ENCODE results near the gene POLR1A. TPM values are rescaled to one million over a fixed set of nuclear protein-coding genes. Genes with fewer than 3 reads are reported as not detected.

The POLR1A gene
- total and polyA plus RNA-seq, 4 donors: 5.5 to 39.1 (median 9.7) TPM

DNA sequence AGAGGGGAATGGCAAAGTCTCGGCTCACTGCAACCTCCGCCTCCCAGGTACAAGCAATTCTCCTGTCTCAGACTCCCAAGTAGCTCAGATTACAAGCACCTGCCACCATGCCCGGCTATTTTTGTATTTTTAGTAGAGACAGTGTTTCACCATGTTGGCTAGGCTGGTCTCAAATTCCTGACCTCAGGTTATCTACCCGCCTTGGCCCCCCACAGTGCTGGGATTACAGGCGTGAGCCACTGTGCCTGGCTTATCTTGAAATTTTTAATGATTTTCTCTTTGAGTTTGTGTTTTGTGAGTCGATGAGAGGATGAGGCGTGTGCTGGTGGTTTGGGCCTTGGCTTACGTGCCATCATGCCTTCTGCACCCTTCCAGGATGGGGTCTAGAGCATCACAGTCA, 115.6 kb downstream of the POLR1A start:
- peaks cover 0 to 12% (median 2%) of the 10 kb centered on the region in 5 donors for H3K4me1 ChIP-seq (ENCODE audit: control insufficient read depth in 5 of 5, insufficient read depth in 5 of 5, low read length in 5 of 5)
- no peaks in the 10 kb centered on the region for H3K27me3 ChIP-seq (ENCODE audit: control insufficient read depth in 3 of 3, insufficient read depth in 3 of 3, low read length in 2 of 3)
- DNase-seq: no peak
- ATAC-seq (ENCODE audit: insufficient read depth, low FRiP score): no peak
- H3K9ac ChIP-seq (ENCODE audit: insufficient read depth in 1 of 2, low read length in 2 of 2): no peak overlapping the region
- no peak overlapping the region for H3K4me3 ChIP-seq
- 90 to 94% methylated on average over 8 of the region's 8 CpGs for WGBS, 2 donors
- no peaks in the 10 kb centered on the region for H3K9me3 ChIP-seq (ENCODE audit: control insufficient read depth in 4 of 4, insufficient read depth in 3 of 4, low read length in 3 of 4)
- H3K27ac ChIP-seq (ENCODE audit: low read depth in 1 of 2, low read length in 1 of 2): no peak overlapping the region
- H3K36me3 ChIP-seq (ENCODE audit: control insufficient read depth in 4 of 4, insufficient read depth in 4 of 4, low read length in 4 of 4): no peaks in the 10 kb centered on the region
- TF ChIP-seq, protein P1, sequence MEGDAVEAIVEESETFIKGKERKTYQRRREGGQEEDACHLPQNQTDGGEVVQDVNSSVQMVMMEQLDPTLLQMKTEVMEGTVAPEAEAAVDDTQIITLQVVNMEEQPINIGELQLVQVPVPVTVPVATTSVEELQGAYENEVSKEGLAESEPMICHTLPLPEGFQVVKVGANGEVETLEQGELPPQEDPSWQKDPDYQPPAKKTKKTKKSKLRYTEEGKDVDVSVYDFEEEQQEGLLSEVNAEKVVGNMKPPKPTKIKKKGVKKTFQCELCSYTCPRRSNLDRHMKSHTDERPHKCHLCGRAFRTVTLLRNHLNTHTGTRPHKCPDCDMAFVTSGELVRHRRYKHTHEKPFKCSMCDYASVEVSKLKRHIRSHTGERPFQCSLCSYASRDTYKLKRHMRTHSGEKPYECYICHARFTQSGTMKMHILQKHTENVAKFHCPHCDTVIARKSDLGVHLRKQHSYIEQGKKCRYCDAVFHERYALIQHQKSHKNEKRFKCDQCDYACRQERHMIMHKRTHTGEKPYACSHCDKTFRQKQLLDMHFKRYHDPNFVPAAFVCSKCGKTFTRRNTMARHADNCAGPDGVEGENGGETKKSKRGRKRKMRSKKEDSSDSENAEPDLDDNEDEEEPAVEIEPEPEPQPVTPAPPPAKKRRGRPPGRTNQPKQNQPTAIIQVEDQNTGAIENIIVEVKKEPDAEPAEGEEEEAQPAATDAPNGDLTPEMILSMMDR (IDR thresholded peaks at IDR 0.05; ENCODE audit: control extremely low read depth, extremely low read depth): no peak

DNA sequence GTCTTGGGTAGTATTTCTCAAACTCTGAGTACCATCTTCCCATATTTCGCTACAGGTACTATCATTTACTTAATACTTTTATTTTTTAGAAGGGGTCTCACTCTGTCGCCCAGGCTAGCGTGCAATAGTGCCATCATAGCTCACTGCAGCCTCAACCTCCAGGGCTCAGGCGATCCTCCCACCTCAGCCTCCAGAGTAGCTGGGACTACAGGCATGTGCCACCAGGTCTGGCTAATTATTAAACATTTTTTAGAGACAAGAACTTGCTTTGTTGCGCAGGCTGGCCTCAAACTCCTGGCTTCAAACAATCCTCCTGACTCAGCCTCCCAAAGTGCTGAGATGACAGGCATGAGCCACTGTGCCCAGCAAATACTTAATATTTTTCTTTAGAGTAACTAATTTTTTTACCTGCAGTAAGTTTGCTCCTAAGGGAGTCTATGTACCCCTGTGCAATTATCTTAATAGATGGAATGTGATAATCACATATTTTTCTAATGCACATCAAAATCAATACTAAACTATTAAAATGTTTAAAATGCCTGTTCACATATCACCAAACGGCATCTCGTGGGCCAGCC, 116.3 kb downstream of the POLR1A start:
- Histone ChIP-seq H3K27ac (ENCODE audit: low read depth in 1 of 2, low read length in 1 of 2) (no peak overlapping the region), H3K9ac (ENCODE audit: insufficient read depth in 1 of 2, low read length in 2 of 2) (no peak overlapping the region), H3K4me3 (no peak overlapping the region), H3K9me3 (ENCODE audit: control insufficient read depth in 4 of 4, insufficient read depth in 3 of 4, low read length in 3 of 4) (no peaks in the 10 kb centered on the region), H3K4me1 (ENCODE audit: control insufficient read depth in 5 of 5, insufficient read depth in 5 of 5, low read length in 5 of 5) (peaks cover 0 to 9% (median under 1%) of the 10 kb centered on the region in 5 donors), H3K36me3 (ENCODE audit: control insufficient read depth in 4 of 4, insufficient read depth in 4 of 4, low read length in 4 of 4) (no peaks in the 10 kb centered on the region), H3K27me3 (ENCODE audit: control insufficient read depth in 3 of 3, insufficient read depth in 3 of 3, low read length in 2 of 3) (no peaks in the 10 kb centered on the region)
- WGBS, 2 donors: 88 to 92% methylated on average over 7 of the region's 7 CpGs
- ATAC-seq (ENCODE audit: insufficient read depth, low FRiP score) (no peak), DNase-seq (no peak)
- TF ChIP-seq, protein P1 (IDR thresholded peaks at IDR 0.05; ENCODE audit: control extremely low read depth, extremely low read depth): no peak

DNA sequence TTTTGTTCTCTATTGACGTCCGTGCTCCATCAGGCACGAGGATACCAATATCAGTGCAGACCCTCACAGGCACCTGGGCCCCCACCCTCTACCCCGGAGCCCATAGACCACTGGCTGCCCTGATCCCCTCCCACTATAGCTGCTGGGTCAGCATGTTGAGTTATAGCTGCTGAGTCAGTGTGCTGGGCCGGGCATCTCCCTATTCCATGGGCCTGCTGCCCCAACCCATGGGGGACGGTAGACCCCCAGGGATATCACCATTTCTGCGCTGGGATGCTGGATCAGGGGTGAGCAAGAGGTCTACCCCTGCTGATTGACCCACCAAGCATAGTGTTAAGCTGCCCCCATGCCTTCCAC, 116.8 kb downstream of the POLR1A start:
- no peaks in the 10 kb centered on the region for H3K27me3 ChIP-seq (ENCODE audit: control insufficient read depth in 3 of 3, insufficient read depth in 3 of 3, low read length in 2 of 3)
- H3K9ac ChIP-seq (ENCODE audit: insufficient read depth in 1 of 2, low read length in 2 of 2): no peak overlapping the region
- 87 to 88% methylated on average over 7 of the region's 7 CpGs for WGBS, 2 donors
- DNase-seq: no peak
- H3K9me3 ChIP-seq (ENCODE audit: control insufficient read depth in 4 of 4, insufficient read depth in 3 of 4, low read length in 3 of 4): no peaks in the 10 kb centered on the region
- H3K36me3 ChIP-seq (ENCODE audit: control insufficient read depth in 4 of 4, insufficient read depth in 4 of 4, low read length in 4 of 4): no peaks in the 10 kb centered on the region
- no peak overlapping the region for H3K4me3 ChIP-seq
- TF ChIP-seq, protein P1 (IDR thresholded peaks at IDR 0.05; ENCODE audit: control extremely low read depth, extremely low read depth): no peak
- ATAC-seq (ENCODE audit: insufficient read depth, low FRiP score): no peak
- H3K4me1 ChIP-seq (ENCODE audit: control insufficient read depth in 5 of 5, insufficient read depth in 5 of 5, low read length in 5 of 5): peaks cover 0 to 5% (median 0%) of the 10 kb centered on the region in 5 donors
- no peak overlapping the region for H3K27ac ChIP-seq (ENCODE audit: low read depth in 1 of 2, low read length in 1 of 2)

Data from lung (tissue), 12 donors.